Measurements from ENCODE around the gene ARHGEF4. TPM values are rescaled to one million over a fixed set of nuclear protein-coding genes. Genes with fewer than 3 reads are reported as not detected.

ARHGEF4 gene
- total RNA-seq, 1 experiment from 2014 or later = 21.8 TPM

DNA sequence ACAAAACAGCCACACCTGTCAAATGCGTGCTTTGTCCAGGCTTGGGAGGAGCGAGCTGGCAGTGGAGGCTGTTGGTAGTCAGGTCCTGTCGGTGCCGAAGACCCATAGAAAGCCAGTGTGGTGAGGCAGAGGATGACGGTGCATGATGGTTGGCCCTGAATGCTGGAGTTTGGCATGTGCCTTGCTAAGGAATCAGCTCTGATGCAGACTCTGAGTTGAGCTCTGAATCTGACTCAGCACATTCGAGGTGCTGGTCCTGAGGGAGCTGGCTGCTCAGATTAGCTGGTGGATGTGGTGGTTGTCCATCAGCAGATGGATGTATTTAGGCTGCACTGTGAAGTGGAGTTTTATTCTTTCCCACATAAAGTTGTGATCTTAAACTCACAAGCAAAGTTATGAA is 111.3 kb downstream of the ARHGEF4 start (continued):
- TF ChIP-seq, protein P1, sequence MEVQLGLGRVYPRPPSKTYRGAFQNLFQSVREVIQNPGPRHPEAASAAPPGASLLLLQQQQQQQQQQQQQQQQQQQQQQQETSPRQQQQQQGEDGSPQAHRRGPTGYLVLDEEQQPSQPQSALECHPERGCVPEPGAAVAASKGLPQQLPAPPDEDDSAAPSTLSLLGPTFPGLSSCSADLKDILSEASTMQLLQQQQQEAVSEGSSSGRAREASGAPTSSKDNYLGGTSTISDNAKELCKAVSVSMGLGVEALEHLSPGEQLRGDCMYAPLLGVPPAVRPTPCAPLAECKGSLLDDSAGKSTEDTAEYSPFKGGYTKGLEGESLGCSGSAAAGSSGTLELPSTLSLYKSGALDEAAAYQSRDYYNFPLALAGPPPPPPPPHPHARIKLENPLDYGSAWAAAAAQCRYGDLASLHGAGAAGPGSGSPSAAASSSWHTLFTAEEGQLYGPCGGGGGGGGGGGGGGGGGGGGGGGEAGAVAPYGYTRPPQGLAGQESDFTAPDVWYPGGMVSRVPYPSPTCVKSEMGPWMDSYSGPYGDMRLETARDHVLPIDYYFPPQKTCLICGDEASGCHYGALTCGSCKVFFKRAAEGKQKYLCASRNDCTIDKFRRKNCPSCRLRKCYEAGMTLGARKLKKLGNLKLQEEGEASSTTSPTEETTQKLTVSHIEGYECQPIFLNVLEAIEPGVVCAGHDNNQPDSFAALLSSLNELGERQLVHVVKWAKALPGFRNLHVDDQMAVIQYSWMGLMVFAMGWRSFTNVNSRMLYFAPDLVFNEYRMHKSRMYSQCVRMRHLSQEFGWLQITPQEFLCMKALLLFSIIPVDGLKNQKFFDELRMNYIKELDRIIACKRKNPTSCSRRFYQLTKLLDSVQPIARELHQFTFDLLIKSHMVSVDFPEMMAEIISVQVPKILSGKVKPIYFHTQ (CRISPR knock-in tag; IDR thresholded peaks at IDR 0.05) = no peak
- TF ChIP-seq, protein P2, sequence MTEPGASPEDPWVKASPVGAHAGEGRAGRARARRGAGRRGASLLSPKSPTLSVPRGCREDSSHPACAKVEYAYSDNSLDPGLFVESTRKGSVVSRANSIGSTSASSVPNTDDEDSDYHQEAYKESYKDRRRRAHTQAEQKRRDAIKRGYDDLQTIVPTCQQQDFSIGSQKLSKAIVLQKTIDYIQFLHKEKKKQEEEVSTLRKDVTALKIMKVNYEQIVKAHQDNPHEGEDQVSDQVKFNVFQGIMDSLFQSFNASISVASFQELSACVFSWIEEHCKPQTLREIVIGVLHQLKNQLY (CRISPR knock-in tag; IDR thresholded peaks at IDR 0.05) = no peak
- TF ChIP-seq, protein P3, sequence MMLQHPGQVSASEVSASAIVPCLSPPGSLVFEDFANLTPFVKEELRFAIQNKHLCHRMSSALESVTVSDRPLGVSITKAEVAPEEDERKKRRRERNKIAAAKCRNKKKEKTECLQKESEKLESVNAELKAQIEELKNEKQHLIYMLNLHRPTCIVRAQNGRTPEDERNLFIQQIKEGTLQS (CRISPR knock-in tag; conservative IDR thresholded peaks at IDR 0.05) = no peak
- no peak for TF ChIP-seq ZBTB21 (CRISPR knock-in tag; IDR thresholded peaks at IDR 0.05; ENCODE audit: borderline replicate concordance)
- TF ChIP-seq ZNF263 (CRISPR knock-in tag; IDR thresholded peaks at IDR 0.05; ENCODE audit: low read depth) = no peak
- TF ChIP-seq CREM (CRISPR knock-in tag; IDR thresholded peaks at IDR 0.05) = no peak
- TF ChIP-seq TEAD4 (CRISPR knock-in tag; IDR thresholded peaks at IDR 0.05) = no peak
- no peak for TF ChIP-seq ZNF219 (CRISPR knock-in tag; IDR thresholded peaks at IDR 0.05; ENCODE audit: borderline replicate concordance)

DNA sequence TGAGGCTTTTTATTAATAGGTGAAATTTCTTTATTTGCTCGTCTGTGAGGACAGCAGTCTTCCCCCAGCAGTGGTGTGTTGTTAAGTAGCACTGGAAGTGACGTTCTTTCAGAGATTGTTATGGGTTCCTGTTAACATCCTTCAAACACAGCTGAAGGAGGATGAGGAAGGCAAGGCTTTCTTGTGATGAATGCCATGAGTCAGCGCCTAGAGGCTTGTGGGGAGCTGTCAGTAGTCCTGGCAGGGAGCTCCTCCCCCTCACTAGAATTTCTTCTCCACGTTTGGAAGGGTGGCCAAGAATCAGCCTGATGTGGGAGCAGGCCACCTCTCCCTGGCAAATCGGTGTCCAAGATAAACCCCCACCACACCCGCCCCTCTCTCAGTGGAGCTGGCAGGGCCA is 113.2 kb downstream of the ARHGEF4 start:
- peaks cover 18% of the 10 kb centered on the region for H3K36me3 Mint-ChIP-seq
- ATAC-seq (no peak), DNase-seq (ENCODE audit: low spot score) (no peak)
- no peaks in the 10 kb centered on the region; the same call in 1 of the 2 replicates for H3K27me3 Mint-ChIP-seq (ENCODE audit: low read depth)
- peaks cover 21% of the 10 kb centered on the region for H3K9me3 Mint-ChIP-seq
- H3K27ac Mint-ChIP-seq = no peak overlapping the region
- peaks cover 8% of the 10 kb centered on the region for H3K4me1 Mint-ChIP-seq
- POLR2A ChIA-PET = no interaction called here
- CTCF ChIA-PET = interaction anchor here (0.8 to 2.7 kb wide), 3 partner anchors 15 to 30 kb away, joined by 3 to 8 read pairs (median 6); no protein-coding TSS in a partner anchor
- no peak overlapping the region for H3K4me3 Mint-ChIP-seq
- TF ChIP-seq ZNF138 (CRISPR knock-in tag; conservative IDR thresholded peaks at IDR 0.05) (no peak), ETV6 (CRISPR knock-in tag; IDR thresholded peaks at IDR 0.05) (no peak), GTF2I (CRISPR knock-in tag; conservative IDR thresholded peaks at IDR 0.05) (no peak), ESRRA (CRISPR knock-in tag; IDR thresholded peaks at IDR 0.05; ENCODE audit: borderline replicate concordance) (no peak), FOXP1 (CRISPR knock-in tag; IDR thresholded peaks at IDR 0.05; ENCODE audit: borderline replicate concordance) (no peak), TP53 (CRISPR knock-in tag; IDR thresholded peaks at IDR 0.05) (no peak), EMX1 (CRISPR knock-in tag; IDR thresholded peaks at IDR 0.05) (no peak), MXD4 (CRISPR knock-in tag; IDR thresholded peaks at IDR 0.05; ENCODE audit: borderline replicate concordance) (no peak), SOX15 (CRISPR knock-in tag; IDR thresholded peaks at IDR 0.05) (no peak), NFATC4 (CRISPR knock-in tag; IDR thresholded peaks at IDR 0.05) (no peak)
- TF ChIP-seq, protein P1 (CRISPR knock-in tag; IDR thresholded peaks at IDR 0.05) = no peak
- TF ChIP-seq, protein P4, sequence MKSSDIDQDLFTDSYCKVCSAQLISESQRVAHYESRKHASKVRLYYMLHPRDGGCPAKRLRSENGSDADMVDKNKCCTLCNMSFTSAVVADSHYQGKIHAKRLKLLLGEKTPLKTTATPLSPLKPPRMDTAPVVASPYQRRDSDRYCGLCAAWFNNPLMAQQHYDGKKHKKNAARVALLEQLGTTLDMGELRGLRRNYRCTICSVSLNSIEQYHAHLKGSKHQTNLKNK (CRISPR knock-in tag; IDR thresholded peaks at IDR 0.05) = no peak
- TF ChIP-seq, protein P5, sequence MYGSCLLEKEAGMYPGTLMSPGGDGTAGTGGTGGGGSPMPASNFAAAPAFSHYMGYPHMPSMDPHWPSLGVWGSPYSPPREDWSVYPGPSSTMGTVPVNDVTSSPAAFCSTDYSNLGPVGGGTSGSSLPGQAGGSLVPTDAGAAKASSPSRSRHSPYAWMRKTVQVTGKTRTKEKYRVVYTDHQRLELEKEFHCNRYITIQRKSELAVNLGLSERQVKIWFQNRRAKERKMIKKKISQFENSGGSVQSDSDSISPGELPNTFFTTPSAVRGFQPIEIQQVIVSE (CRISPR knock-in tag; IDR thresholded peaks at IDR 0.05; ENCODE audit: borderline replicate concordance) = no peak
- TF ChIP-seq, protein P2 (CRISPR knock-in tag; IDR thresholded peaks at IDR 0.05) = no peak
- TF ChIP-seq, protein P6, sequence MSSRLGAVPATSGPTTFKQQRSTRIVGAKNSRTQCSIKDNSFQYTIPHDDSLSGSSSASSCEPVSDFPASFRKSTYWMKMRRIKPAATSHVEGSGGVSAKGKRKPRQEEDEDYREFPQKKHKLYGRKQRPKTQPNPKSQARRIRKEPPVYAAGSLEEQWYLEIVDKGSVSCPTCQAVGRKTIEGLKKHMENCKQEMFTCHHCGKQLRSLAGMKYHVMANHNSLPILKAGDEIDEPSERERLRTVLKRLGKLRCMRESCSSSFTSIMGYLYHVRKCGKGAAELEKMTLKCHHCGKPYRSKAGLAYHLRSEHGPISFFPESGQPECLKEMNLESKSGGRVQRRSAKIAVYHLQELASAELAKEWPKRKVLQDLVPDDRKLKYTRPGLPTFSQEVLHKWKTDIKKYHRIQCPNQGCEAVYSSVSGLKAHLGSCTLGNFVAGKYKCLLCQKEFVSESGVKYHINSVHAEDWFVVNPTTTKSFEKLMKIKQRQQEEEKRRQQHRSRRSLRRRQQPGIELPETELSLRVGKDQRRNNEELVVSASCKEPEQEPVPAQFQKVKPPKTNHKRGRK (CRISPR knock-in tag; IDR thresholded peaks at IDR 0.05; ENCODE audit: borderline replicate concordance) = no peak
- TF ChIP-seq, protein P7, sequence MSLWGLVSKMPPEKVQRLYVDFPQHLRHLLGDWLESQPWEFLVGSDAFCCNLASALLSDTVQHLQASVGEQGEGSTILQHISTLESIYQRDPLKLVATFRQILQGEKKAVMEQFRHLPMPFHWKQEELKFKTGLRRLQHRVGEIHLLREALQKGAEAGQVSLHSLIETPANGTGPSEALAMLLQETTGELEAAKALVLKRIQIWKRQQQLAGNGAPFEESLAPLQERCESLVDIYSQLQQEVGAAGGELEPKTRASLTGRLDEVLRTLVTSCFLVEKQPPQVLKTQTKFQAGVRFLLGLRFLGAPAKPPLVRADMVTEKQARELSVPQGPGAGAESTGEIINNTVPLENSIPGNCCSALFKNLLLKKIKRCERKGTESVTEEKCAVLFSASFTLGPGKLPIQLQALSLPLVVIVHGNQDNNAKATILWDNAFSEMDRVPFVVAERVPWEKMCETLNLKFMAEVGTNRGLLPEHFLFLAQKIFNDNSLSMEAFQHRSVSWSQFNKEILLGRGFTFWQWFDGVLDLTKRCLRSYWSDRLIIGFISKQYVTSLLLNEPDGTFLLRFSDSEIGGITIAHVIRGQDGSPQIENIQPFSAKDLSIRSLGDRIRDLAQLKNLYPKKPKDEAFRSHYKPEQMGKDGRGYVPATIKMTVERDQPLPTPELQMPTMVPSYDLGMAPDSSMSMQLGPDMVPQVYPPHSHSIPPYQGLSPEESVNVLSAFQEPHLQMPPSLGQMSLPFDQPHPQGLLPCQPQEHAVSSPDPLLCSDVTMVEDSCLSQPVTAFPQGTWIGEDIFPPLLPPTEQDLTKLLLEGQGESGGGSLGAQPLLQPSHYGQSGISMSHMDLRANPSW (CRISPR knock-in tag; conservative IDR thresholded peaks at IDR 0.05; ENCODE audit: low read depth) = no peak
- TF ChIP-seq, protein P8, sequence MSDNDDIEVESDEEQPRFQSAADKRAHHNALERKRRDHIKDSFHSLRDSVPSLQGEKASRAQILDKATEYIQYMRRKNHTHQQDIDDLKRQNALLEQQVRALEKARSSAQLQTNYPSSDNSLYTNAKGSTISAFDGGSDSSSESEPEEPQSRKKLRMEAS (CRISPR knock-in tag; IDR thresholded peaks at IDR 0.05) = no peak
